ENCODE measurements around the gene G6PC1.
"Not testable (repeated sequence)": the region's sequence is repeated elsewhere in the genome, so short reads cannot be mapped to it uniquely, and the experiment has no call there.

The G6PC1 gene

DNA sequence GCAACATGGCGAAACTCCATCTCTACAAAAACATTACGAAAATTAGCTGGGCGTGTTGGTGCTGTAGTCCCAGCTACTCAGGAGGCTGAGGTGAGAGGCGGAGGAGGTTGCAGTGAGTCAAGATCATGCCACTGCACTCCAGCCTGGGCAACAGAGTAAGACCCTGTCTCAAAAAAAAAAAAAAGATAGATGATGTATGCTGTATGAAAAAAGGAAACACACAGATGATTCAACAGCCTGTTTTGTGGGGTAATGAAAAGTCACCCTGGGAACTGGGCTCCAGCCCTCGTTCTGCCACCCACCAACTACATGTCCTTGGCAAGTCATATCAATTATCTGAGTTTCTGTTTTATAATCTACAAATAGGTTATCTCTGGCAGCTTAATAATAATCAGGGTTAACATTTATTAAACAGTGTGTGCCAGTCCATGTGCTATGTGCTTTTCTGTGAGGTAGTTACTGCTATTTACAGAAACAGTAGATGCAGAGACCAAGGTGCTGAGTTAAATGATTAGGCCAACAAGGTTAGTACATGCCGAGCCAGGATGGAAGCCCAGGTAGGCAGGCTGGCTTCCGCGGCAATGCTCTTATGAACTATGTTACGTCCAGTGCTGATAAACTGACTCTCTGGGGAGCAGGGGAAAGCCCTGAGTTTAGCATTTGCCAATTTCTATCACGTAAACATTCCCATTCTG is 1.1 kb downstream of the G6PC1 start:
- DNase-seq (ENCODE audit: low spot score) = no peak

DNA sequence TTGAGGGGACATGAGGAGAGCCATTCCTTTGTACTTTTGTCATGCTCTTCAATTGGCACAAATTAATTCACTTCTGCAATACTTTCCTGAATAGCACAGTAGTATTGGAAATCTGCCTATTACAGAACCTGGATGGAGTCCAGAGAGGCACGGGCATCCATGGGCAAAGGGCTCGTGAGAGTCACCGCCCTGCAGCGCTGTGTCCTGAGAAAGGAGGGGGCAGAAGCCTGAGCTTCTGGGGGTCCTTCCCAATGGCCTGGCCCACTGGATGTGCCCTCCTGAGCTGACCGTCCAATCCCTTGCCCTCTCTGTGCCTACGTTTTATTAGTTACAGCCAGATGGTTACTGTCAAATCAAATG is 3.5 kb downstream of the G6PC1 start:
- no peak for DNase-seq (ENCODE audit: low spot score)

- no peak for DNase-seq (ENCODE audit: low spot score)
Observed at GRCh38 chr17:42906772-42907446, 6.3 kb downstream of the G6PC1 start.

GRCh38 chr17:42908872-42909700 is 8.5 kb downstream of the G6PC1 start:
- DNase-seq (ENCODE audit: low spot score) = no peak

- no peak for DNase-seq (ENCODE audit: low spot score)
Observed at GRCh38 chr17:42913522-42913921, 12.9 kb downstream of the G6PC1 start.

GRCh38 chr17:42913981-42914617 is 13.5 kb downstream of the G6PC1 start:
- DNase-seq (ENCODE audit: low spot score) = no peak

GRCh38 chr17:42915288-42915687 is 14.7 kb downstream of the G6PC1 start:
- not testable (repeated sequence) for DNase-seq (ENCODE audit: low spot score)

- DNase-seq (ENCODE audit: low spot score) = not testable (repeated sequence)
Observed at GRCh38 chr17:42916388-42917235, 16.0 kb downstream of the G6PC1 start.

- DNase-seq (ENCODE audit: low spot score) = no peak
Observed at GRCh38 chr17:42917236-42917603, 16.6 kb downstream of the G6PC1 start.

- DNase-seq (ENCODE audit: low spot score) = peak; percentile 10
Observed at GRCh38 chr17:42918902-42919521, 18.4 kb downstream of the G6PC1 start.

GRCh38 chr17:42919522-42920077 is 19.0 kb downstream of the G6PC1 start:
- not testable (repeated sequence) for DNase-seq (ENCODE audit: low spot score)

DNA sequence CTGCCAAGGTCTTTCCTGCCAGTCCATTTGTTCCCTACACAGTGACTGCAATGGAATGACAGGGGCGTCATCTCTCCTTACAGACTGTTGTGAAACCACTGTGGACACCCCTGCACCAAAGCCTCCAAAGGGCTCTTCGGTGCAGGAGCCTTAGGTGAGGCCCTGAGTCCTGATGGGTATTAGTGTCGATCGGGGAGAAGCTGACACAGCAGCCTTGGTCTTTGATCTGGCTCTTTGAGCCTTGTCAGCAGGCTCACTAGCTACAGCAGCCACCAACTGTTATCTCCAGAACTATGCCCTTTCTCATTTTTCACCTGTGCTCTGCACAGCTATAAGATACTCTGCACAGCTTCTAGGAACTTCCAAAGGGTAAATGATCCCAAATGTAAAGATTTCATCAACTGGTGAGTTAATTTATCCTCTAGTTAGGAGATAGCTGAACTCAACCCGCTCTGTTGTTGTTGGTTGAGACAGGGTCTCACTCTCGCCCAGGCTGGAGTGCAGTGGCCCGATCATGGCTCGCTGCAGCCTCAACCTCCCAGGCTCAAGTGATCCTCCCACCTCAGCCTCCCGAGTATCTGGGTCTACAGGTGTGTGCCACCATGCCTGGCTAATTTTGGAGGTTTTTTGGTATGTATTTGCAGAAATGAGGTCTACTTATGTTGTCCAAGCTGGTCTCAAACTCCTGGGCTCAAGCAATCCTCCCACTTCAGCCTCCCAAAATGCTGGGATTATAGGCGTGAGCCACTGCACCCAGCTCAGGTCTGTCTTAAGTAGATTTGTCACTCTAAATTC is 19.7 kb downstream of the G6PC1 start:
- DNase-seq (ENCODE audit: low spot score) = peak; percentile 18

DNA sequence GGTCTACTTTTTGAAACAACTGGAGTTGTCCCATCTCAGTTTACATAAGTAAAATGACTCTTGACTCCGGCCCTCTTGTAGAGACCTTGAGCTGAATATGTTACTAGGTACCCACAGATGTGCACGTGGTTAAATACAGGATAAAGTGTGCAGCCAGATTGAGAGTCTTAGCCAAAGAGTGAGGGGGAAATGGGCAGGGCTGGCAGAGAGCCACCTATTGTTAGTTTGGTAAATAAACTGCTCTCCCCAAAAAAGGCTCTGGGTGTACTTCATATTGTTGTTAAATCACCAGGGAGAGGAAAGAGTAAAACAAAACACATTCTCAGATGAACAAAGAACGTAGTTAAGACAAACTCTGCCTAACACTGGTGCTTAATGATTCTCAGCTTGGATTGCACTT is 20.3 kb downstream of the G6PC1 start:
- DNase-seq (ENCODE audit: low spot score) = no peak

DNA sequence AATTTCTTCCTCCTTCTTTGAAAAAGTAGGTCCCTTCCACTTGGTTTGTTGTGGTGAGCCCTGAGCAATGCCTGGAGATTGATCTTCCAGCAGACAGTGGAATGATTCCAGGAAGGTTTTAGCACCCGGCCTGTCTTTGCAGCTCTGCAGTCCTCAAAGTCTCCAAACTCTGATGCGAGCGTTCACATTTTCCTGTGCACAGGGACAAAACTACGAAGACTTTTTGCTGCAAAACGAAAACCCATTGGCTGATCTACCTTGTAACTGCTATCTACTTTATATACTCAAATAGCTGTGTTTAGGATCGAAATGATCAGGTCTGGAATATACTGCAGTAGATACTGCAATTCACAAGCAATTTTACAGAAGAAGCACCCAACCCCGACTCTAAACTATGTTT is 21.7 kb downstream of the G6PC1 start:
- DNase-seq (ENCODE audit: low spot score) = no peak

DNA sequence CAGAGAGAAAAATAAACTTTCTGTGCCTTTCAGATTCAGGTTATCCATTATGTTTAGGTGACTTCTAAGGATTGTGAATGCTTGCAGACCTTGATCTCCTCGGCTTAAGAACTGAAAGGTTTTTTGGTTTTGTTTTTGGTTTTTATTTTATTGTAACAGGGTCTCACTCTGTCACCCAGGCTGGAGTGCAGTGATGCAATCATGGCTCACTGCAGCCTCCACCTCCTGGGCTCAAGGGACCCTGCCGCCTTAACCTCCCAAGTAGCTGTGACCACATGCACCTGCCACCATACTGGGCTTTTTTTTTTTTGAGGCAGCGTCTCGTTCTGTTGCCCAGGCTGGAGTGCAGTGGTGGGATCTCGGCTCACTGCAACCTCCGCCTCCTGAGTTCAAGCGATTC is 22.9 kb downstream of the G6PC1 start:
- not testable (repeated sequence) for DNase-seq (ENCODE audit: low spot score)

GRCh38 chr17:42924891-42925290 is 24.3 kb downstream of the G6PC1 start:
- no peak for DNase-seq (ENCODE audit: low spot score)

DNA sequence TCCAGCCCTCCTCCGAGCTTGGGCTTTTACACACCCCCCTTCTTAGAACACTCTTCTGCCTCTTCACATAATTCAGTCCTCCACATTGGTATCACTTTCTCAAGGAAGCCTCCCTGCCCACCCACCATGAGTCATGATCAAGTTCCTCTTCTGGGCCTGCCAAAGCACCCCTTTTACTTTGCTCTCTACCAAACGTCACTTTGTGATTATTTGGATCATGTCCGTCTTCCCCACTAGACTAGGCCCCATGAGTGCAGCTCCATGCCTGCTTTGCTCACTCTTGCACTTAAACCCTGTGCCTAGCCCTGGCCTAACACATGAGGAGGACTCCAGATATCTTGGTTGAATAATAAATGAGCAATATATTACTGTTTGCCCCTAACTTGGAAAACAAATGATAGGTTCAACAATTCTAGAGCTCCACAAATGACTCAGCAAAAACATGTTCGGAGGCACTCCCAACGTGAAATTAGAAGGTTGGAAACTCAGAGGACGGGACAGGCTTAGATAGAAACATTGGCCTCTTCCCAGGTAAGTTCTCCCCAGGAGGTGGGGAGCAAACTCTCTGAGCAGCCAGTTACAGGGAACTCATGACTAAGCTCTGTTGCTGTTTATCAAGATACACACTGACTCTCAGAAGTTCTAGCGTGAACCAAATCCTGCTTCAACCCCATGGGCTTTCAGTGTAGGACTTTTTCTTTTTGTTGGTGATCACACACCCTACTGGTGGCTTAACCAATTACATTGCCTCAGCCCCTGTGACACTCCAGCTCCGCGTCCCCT is 28.3 kb downstream of the G6PC1 start:
- peak; percentile 55 for DNase-seq (ENCODE audit: low spot score)

DNA sequence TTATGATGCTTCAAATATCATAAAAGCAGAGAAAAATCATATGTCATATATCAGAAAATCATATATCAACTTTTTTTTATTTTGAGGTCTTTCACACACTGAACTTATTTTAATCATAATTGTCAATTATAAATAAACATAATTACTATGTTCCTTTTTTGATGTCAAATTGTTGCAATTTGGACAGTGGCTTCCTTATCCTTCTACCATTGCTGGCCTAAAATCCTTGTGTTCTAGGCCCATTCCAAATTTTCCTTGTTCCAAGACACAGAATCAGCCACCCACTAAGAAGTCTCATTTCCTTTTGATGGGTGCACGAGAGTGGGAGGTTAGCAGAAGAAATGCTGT is 28.9 kb downstream of the G6PC1 start:
- DNase-seq (ENCODE audit: low spot score) = no peak
